ENCODE results near the gene FBXO24. TPM values are rescaled to one million over a fixed set of nuclear protein-coding genes. Genes with fewer than 3 reads are reported as not detected.
"Not testable (repeated sequence)": the region's sequence is repeated elsewhere in the genome, so short reads cannot be mapped to it uniquely, and the experiment has no call there.

The FBXO24 gene
- polyA plus RNA-seq, 4 donors = 1.6 to 3.2 (median 2.5) TPM

- no peak for DNase-seq (ENCODE audit: low read depth in 4 of 4, low spot score in 2 of 4)
Measured at GRCh38 chr7:100556541-100556940, 29.6 kb upstream of the FBXO24 start.

- no peak for DNase-seq (ENCODE audit: low read depth in 4 of 4, low spot score in 2 of 4)
Measured at GRCh38 chr7:100559127-100559526, 27.0 kb upstream of the FBXO24 start.

GRCh38 chr7:100561491-100562194 is 24.5 kb upstream of the FBXO24 start:
- no peak for DNase-seq (ENCODE audit: low read depth in 4 of 4, low spot score in 2 of 4)

GRCh38 chr7:100562195-100563099 is 23.7 kb upstream of the FBXO24 start:
- DNase-seq (ENCODE audit: low read depth in 4 of 4, low spot score in 2 of 4) = no peak

- no peak for DNase-seq (ENCODE audit: low read depth in 4 of 4, low spot score in 2 of 4)
Measured at GRCh38 chr7:100563100-100563564, 23.0 kb upstream of the FBXO24 start.

- DNase-seq (ENCODE audit: low read depth in 4 of 4, low spot score in 2 of 4) = no peak
Measured at GRCh38 chr7:100563809-100564400, 22.2 kb upstream of the FBXO24 start.

GRCh38 chr7:100564405-100564804 is 21.7 kb upstream of the FBXO24 start:
- not testable (repeated sequence) for DNase-seq (ENCODE audit: low read depth in 4 of 4, low spot score in 2 of 4)

GRCh38 chr7:100565133-100565571 is 21.0 kb upstream of the FBXO24 start:
- no peak for DNase-seq (ENCODE audit: low read depth in 4 of 4, low spot score in 2 of 4)

- DNase-seq (ENCODE audit: low read depth in 4 of 4, low spot score in 2 of 4) = no peak
Measured at GRCh38 chr7:100566018-100566531, 20.1 kb upstream of the FBXO24 start.

- no peak for DNase-seq (ENCODE audit: low read depth in 4 of 4, low spot score in 2 of 4)
Measured at GRCh38 chr7:100567031-100567730, 18.9 kb upstream of the FBXO24 start.

- no peak for DNase-seq (ENCODE audit: low read depth in 4 of 4, low spot score in 2 of 4)
Measured at GRCh38 chr7:100567751-100568175, 18.4 kb upstream of the FBXO24 start.

- DNase-seq (ENCODE audit: low read depth in 4 of 4, low spot score in 2 of 4) = no peak
Measured at GRCh38 chr7:100568176-100568895, 17.8 kb upstream of the FBXO24 start.

GRCh38 chr7:100568896-100569844 is 17.0 kb upstream of the FBXO24 start:
- no peak for DNase-seq (ENCODE audit: low read depth in 4 of 4, low spot score in 2 of 4)

- DNase-seq (ENCODE audit: low read depth in 4 of 4, low spot score in 2 of 4) = no peak
Measured at GRCh38 chr7:100570954-100571828, 14.9 kb upstream of the FBXO24 start.

GRCh38 chr7:100571829-100572116 is 14.4 kb upstream of the FBXO24 start:
- no peak for DNase-seq (ENCODE audit: low read depth in 4 of 4, low spot score in 2 of 4)

- no peak for DNase-seq (ENCODE audit: low read depth in 4 of 4, low spot score in 2 of 4)
Measured at GRCh38 chr7:100572281-100572948, 13.7 kb upstream of the FBXO24 start.

- DNase-seq (ENCODE audit: low read depth in 4 of 4, low spot score in 2 of 4) = no peak
Measured at GRCh38 chr7:100572949-100573675, 13.0 kb upstream of the FBXO24 start.
